ENCODE measurements around the gene EIF4G2.

DNA sequence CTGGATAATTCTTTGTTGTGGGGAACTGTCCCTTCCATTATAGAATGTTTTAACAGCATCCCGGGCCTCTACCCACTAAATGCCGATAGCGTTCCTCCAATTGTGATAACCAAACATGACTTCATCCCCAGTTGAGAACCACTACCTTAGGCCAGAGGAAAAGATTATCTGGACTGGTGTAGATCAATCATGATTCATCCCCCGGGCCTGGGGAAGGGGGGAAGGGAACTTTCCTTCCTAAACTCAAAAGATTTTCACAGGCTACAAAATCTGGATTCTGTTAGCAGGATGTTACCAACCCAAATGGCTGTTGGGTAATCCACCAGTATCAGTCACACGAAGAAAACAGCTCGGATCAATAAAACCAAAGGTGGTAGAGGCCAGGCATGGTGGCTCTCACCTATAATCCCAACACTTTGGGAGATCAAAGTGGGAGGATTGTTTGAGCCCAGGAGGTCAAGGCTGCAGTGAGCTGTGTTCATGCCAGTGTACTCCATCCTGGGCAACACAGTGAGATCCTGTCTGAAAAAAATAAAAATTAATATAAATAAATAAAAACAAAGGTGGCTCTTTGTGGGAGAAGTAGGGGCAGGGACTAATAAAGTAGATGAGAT lies 47.5 kb downstream of the EIF4G2 start:
- TF ChIP-seq CTCF (IDR thresholded peaks at IDR 0.05; ENCODE audit: poor library complexity) (no peak), EZH2 (IDR thresholded peaks at IDR 0.05; ENCODE audit: borderline replicate concordance) (no peak), EZH2phosphoT487 (IDR thresholded peaks at IDR 0.05; ENCODE audit: low read depth, severe bottlenecking, unreplicated experiment) (no peak)
